ENCODE data around the gene AKR1E2.

Gene AKR1E2

DNA sequence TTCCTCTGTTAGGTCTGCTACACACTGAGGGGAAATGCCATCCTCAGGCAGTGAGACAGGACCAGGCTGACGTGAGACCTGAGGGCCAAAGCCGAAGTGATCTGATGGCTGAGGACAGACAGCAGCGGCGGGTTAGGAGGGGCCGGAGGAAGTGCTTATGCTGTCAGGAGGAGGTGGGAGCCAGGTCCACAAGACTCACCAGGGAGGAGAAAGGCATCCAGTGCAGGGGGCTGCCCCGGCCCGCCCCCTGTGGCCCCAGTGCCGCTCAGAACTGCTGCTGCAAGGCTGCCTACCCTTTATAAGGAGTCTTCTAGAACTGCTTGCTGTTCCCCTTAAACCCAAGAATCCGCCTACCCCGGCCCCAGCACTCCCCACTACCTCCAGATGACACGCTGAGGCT, 19.8 kb downstream of the AKR1E2 start:
- DNase-seq (ENCODE audit: low spot score): no peak

DNA sequence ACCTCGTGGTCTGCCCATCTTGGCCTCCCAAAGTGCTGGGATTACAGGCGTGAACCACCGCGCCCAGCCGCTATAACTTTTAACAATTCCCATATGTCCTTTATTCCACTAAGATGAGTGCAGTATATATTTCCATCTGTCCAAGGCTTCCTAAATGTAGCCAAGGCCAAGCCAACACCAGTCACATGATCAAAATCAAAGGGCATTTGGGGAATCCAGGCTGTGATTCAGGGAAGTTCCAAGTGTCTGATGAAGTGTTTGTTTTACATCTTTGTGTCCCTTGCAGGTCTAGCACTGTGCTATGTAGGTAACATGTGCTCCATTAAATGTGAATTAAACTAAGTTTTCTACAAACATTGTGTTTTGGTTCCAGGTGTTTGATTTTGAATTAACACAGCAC, 20.8 kb downstream of the AKR1E2 start:
- no peak for DNase-seq (ENCODE audit: low spot score)

DNA sequence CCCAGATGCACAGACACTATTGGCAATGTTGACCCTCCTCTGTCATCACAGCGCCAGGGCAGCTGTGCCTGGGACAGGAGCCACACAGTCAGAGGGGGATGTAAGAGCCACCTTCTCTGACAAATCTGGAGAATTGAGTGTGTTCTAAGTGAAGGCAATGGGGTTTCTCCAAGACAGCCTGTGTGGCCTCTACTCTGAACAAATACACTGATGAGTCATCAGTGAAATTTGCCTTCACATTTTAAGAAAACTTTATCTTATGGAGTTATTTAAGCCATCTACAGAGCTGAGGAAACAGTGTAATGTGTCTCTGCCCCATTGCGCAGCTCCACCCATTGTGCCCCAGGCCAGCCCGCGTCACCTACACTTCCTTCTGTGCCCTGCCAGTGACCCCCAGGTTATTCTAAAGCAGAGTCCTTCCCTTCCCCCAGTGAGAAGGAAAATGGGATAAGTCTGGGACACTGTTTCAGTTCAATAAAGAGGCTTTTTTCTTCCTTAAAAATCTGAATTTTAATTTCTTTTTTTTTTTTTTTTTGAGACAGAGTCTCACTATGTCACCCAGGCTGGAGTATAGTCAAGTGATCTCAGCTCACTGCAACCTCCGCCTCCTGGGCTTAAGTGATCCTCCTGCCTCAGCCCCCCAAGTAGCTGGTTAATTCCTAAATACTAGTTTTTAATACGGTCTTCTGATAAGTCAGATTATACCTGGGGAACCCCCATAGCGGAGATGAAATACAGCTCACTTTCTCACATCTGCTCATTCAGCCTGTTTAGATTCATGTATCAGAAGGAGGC, 21.8 kb downstream of the AKR1E2 start:
- no peak for DNase-seq (ENCODE audit: low spot score)

- DNase-seq (ENCODE audit: low spot score): no peak
Measured at GRCh38 chr10:4848356-4849041, 22.5 kb downstream of the AKR1E2 start.

- no peak for DNase-seq (ENCODE audit: low spot score)
Measured at GRCh38 chr10:4849042-4849402, 23.0 kb downstream of the AKR1E2 start.

GRCh38 chr10:4849555-4850242, 23.7 kb downstream of the AKR1E2 start:
- peak; percentile 84 for DNase-seq (ENCODE audit: low spot score)

GRCh38 chr10:4850397-4850796, 24.4 kb downstream of the AKR1E2 start:
- DNase-seq (ENCODE audit: low spot score): no peak

- DNase-seq (ENCODE audit: low spot score): no peak
Measured at GRCh38 chr10:4851176-4851575, 25.2 kb downstream of the AKR1E2 start.

DNA sequence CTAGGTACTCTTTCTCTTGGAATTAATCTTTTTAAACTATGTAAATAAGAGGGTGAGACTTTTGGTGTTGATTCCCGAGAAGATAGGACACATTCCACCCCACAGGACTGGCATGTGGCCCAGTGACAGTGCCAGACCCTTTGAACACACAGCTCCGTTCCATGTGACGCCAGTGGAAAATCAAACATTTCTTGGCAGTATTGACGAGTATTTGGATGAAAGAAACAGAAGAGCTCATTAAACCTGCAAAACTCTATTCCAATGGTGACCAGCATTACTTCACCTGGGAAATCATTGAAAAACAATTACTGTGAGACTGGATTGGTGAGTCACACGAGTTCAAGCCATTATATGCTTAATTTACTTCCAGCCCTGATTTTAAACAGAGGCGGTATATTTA, 25.8 kb downstream of the AKR1E2 start:
- DNase-seq (ENCODE audit: low spot score): no peak

GRCh38 chr10:4865945-4866661, 40.1 kb downstream of the AKR1E2 start:
- DNase-seq (ENCODE audit: low spot score): no peak

DNA sequence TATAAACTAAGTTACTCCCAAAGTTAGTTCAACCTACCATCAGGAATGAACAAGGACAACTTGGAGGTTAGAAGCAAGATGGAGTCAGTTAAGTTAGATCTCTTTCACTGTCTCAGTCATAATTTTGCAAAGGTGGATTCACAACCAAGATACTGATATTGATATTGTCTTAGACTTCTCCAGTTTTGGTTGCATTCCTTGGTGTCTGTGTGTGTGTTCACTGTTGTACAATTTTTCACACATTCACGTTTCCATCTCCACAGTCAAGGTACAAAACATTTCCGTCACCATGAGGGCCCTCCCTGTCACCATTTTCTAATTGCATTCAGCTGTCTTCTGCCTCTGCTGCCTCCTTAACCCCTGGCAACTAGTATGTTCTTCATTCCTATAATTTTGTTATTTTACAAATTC, 41.1 kb downstream of the AKR1E2 start:
- no peak for DNase-seq (ENCODE audit: low spot score)

GRCh38 chr10:4867520-4868356, 41.7 kb downstream of the AKR1E2 start:
- DNase-seq (ENCODE audit: low spot score): no peak

GRCh38 chr10:4868357-4868657, 42.3 kb downstream of the AKR1E2 start:
- no peak for DNase-seq (ENCODE audit: low spot score)

- no peak for DNase-seq (ENCODE audit: low spot score)
Measured at GRCh38 chr10:4882704-4883078, 56.7 kb downstream of the AKR1E2 start.

DNA sequence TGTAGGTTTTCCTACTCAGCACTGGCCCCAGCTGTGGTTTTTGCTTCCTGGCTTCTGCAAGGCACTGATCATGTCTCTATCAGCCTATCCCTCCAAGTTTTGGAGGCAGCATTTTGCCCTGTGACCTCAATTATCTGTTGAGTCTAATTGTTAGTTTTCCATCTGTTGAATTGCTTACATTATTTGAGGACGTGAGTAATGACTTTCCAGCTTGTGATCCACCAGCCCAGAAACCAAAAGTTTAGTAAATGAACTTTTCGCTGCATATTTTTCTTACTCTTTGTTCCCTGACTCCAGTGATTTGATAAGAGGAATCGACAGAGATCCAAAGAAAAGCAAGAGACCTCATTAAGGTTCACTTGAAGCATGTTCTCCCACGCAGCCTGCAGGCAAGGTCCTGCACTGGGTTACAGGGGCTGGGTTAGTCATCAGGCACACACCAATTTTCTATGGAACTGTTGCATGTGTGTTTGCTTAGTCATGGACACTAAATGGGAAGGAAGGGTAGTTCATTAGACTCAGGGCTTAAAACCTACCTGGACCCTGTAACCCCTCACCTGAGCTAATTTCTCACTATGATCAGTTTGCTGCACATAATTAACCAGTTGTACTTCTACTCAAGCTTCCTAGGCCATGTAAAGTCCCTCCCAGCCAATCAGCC, 57.2 kb downstream of the AKR1E2 start:
- no peak for DNase-seq (ENCODE audit: low spot score)

DNA sequence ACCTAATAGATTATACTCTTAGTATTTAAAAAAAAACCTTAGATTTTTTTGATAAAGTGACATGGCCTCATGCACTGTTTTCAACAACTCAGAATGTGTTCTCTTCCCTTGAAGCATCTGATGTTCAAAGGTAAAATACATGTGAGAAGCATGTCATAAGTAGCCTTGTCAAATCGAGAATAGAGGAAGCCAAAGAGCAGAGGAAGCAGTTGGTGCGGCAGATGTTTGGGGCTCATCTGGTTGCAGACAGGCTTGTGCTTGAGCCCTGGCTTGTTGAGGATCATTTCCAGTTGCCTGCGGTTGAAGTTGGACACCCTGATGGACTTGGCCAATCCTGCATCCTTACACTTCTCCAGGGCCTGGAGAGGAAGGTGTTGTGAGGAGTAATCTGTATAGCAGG, 59.2 kb downstream of the AKR1E2 start:
- no peak for DNase-seq (ENCODE audit: low spot score)

GRCh38 chr10:4887501-4887900, 61.5 kb downstream of the AKR1E2 start:
- DNase-seq (ENCODE audit: low spot score): no peak

- DNase-seq (ENCODE audit: low spot score): no peak
Measured at GRCh38 chr10:4888236-4888635, 62.2 kb downstream of the AKR1E2 start.

DNA sequence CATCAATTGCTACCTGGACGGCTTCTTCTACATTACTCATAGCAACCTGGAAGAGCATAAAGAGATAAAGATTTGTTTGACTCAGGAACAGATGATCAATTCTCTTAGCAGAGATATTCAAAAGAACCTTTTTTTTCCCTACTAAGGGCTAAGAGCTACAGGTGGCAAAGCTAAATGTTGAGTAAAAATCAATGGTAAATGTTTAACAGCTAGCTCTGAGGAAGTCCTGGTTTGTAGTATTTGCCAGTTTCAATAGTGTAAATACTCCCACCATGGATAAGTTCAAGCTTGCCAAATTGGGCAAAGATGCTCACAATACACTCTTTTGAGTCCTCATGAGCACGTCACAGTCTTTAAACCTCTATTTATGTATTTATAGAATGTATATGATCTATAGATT, 64.0 kb downstream of the AKR1E2 start:
- no peak for DNase-seq (ENCODE audit: low spot score)

DNA sequence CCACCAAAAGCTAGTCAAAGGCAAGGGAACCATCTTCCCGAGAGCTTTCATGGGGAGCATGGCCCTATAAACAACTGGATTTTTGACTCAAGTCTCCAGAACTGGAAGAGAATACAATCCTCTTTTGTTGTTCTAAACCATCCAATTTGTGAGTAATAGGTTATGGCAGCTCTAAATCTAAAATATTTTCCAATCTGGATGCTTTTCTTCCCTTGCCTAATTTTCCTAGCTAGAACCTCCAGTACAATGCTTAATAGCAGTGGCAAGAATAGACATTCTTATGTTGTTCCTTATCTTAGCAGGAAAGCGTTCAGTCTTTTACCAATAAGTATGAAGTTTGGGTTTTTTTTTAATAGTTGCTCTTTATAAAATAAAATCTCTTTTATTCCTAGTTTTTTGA, 66.7 kb downstream of the AKR1E2 start:
- no peak for DNase-seq (ENCODE audit: low spot score)

GRCh38 chr10:4894335-4894734, 68.3 kb downstream of the AKR1E2 start:
- DNase-seq (ENCODE audit: low spot score): no peak

All from CD4-positive, alpha-beta T cell treated with Interleukin-6 at 100 ng/mL for 8 hours (primary cell).